HEK293 (cell line): ENCODE data around the gene DOCK7.

ENCODE experiments used
- ZNF274 ChIP-seq, 2 experiments: fragments of 200-500 bp in 1 of 2; fragments of 450-650 bp in 1 of 2; sonication (Bioruptor generic) in 1 of 2; formaldehyde crosslinking in 1 of 2; IDR thresholded peaks; 2 replicates each; pipeline versions ENCODE4 v1.5.1 to v1.6.1; 2014 to 2016; ENCODE audit warnings: borderline replicate concordance in 1 of 2, inconsistent platforms in 1 of 2, low read length in 1 of 2, missing biosample characterization in 1 of 2, missing genetic modification characterization in 1 of 2
- ZNF354C ChIP-seq: fragments of 450-650 bp; formaldehyde crosslinking; IDR thresholded peaks from 2 replicates; pipeline ENCODE4 v1.5.1; 2016; ENCODE audit warnings: missing biosample characterization, missing genetic modification characterization, low read depth, borderline replicate concordance
- TF ChIP-seq, protein P1 (sequence below): fragments of 450-650 bp; formaldehyde crosslinking; IDR thresholded peaks from 2 replicates; pipeline ENCODE4 v1.5.1; 2016; ENCODE audit warnings: missing biosample characterization, missing genetic modification characterization, borderline replicate concordance
- TF ChIP-seq, protein P2 (sequence below): fragments of 450-650 bp; formaldehyde crosslinking; IDR thresholded peaks from 2 replicates; pipeline ENCODE4 v1.5.1; 2016; ENCODE audit warnings: missing biosample characterization, missing genetic modification characterization

DNA sequence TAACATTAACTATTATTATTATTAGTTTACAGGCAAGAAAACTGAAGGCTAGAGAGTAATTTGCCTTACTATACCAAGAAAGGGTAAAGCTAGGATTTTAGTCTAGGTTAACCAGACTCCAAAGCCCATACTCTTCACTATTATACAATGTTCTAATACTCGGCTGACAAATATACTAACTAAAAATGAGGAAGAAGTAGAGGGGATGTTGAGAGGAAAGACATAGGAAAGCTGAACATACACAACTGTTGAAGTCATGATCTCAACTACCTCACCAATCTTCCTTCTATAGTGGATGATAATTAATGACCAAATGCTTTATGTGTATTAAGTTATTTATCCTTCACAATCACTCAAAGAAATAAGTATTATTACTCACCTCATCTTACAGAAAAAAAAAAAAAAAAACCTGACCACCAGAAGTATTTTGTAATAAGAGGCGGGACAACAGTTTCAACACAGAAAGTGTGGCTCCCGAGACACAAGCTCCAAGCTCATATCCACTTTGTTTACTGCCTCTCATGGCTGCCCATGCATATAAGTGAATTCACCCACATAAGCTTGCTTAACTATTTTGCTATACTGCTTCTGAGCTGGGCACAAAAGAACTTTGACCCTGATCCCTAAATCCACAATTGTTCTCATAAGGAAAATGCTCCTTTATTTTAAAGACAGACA is 173.3 kb downstream of the DOCK7 start:
- TF ChIP-seq, protein P1, sequence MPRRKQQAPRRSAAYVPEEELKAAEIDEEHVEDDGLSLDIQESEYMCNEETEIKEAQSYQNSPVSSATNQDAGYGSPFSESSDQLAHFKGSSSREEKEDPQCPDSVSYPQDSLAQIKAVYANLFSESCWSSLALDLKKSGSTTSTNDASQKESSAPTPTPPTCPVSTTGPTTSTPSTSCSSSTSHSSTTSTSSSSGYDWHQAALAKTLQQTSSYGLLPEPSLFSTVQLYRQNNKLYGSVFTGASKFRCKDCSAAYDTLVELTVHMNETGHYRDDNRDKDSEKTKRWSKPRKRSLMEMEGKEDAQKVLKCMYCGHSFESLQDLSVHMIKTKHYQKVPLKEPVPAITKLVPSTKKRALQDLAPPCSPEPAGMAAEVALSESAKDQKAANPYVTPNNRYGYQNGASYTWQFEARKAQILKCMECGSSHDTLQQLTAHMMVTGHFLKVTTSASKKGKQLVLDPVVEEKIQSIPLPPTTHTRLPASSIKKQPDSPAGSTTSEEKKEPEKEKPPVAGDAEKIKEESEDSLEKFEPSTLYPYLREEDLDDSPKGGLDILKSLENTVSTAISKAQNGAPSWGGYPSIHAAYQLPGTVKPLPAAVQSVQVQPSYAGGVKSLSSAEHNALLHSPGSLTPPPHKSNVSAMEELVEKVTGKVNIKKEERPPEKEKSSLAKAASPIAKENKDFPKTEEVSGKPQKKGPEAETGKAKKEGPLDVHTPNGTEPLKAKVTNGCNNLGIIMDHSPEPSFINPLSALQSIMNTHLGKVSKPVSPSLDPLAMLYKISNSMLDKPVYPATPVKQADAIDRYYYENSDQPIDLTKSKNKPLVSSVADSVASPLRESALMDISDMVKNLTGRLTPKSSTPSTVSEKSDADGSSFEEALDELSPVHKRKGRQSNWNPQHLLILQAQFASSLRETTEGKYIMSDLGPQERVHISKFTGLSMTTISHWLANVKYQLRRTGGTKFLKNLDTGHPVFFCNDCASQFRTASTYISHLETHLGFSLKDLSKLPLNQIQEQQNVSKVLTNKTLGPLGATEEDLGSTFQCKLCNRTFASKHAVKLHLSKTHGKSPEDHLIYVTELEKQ (tag by site-specific recombination), result no peak
- TF ChIP-seq ZNF274 (IDR thresholded peaks at IDR 0.05; ENCODE audit: low read length) (no peak), ZNF274 (tag by site-specific recombination; IDR thresholded peaks at IDR 0.05; ENCODE audit: borderline replicate concordance) (no peak), ZNF354C (tag by site-specific recombination) (no peak)
- TF ChIP-seq, protein P2, sequence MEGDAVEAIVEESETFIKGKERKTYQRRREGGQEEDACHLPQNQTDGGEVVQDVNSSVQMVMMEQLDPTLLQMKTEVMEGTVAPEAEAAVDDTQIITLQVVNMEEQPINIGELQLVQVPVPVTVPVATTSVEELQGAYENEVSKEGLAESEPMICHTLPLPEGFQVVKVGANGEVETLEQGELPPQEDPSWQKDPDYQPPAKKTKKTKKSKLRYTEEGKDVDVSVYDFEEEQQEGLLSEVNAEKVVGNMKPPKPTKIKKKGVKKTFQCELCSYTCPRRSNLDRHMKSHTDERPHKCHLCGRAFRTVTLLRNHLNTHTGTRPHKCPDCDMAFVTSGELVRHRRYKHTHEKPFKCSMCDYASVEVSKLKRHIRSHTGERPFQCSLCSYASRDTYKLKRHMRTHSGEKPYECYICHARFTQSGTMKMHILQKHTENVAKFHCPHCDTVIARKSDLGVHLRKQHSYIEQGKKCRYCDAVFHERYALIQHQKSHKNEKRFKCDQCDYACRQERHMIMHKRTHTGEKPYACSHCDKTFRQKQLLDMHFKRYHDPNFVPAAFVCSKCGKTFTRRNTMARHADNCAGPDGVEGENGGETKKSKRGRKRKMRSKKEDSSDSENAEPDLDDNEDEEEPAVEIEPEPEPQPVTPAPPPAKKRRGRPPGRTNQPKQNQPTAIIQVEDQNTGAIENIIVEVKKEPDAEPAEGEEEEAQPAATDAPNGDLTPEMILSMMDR, result no peak
